Measurements from ENCODE around the gene PSMC4.

Gene PSMC4

DNA sequence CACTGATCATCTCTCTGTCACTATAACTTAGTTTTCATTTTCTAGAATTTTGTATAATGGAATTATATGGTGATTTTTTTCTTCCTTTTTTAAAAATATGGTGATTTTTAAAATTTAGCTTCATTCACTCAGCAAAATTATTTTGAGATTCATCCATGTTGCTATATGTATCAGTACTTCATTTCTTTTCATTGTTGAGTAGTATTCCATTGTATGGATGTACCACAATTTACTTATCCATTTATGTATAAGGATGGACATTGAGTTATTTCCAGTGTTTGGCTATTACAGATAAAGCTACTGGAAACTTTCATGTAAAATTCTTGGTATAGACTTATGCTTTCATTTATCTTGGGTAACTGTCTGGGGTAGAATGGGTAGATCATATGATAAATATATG is 38.7 kb downstream of the PSMC4 start:
- H2AK5ac ChIP-seq (ENCODE audit: low read length, severe bottlenecking) = no peak overlapping the region
- DNase-seq = no peak
- peaks cover 63% of the 10 kb centered on the region for H3K9me3 ChIP-seq (ENCODE audit: control insufficient read depth, low read length)
- H3K14ac ChIP-seq (ENCODE audit: low read length in 2 of 2) = no peak overlapping the region
- no peak overlapping the region for H3K4ac ChIP-seq (ENCODE audit: low read depth in 1 of 2, low read length in 2 of 2)
- no peak overlapping the region for H3K23ac ChIP-seq (ENCODE audit: low read length in 2 of 2)
- no peak overlapping the region for H3K9ac ChIP-seq (ENCODE audit: low read length)
- no peak overlapping the region for H3K4me3 ChIP-seq (ENCODE audit: insufficient read depth in 1 of 2, low read depth in 1 of 2, low read length in 2 of 2)
- H2BK120ac ChIP-seq (ENCODE audit: low read depth, low read length) = no peak overlapping the region
- H3K27me3 ChIP-seq (ENCODE audit: control insufficient read depth in 1 of 2, insufficient read depth in 1 of 2, low read length in 2 of 2) = no peaks in the 10 kb centered on the region
- H3K79me1 ChIP-seq (replicated peaks; ENCODE audit: low read length, poor library complexity, severe bottlenecking) = no peaks in the 10 kb centered on the region
- H3K36me3 ChIP-seq (ENCODE audit: control insufficient read depth in 1 of 2, insufficient read depth in 2 of 2, low read depth in 1 of 2, low read length in 2 of 2) = peaks cover 6 to 74% of the 10 kb centered on the region in 2 experiments
- H4K8ac ChIP-seq (ENCODE audit: low read length) = no peak overlapping the region
- H3K18ac ChIP-seq (ENCODE audit: low read depth in 1 of 2, low read length in 2 of 2) = no peak overlapping the region
- H2AFZ ChIP-seq (ENCODE audit: low read depth, low read length) = no peak overlapping the region
- no peak overlapping the region for H2BK5ac ChIP-seq (ENCODE audit: low read depth, low read length, poor library complexity, severe bottlenecking)
- no peaks in the 10 kb centered on the region for H3K4me1 ChIP-seq (ENCODE audit: control insufficient read depth, insufficient read depth, low read depth, low read length)
- H2BK12ac ChIP-seq (ENCODE audit: low read length in 2 of 2) = no peak overlapping the region
- no peak overlapping the region for H4K91ac ChIP-seq (ENCODE audit: low read length)
- no peak overlapping the region for H2BK15ac ChIP-seq (ENCODE audit: low read depth, poor library complexity, severe bottlenecking)
- H3K4me2 ChIP-seq (ENCODE audit: low read length, poor library complexity, severe bottlenecking) = no peak overlapping the region
- H3K27ac ChIP-seq (ENCODE audit: low read length, poor library complexity, severe bottlenecking) = no peak overlapping the region

DNA sequence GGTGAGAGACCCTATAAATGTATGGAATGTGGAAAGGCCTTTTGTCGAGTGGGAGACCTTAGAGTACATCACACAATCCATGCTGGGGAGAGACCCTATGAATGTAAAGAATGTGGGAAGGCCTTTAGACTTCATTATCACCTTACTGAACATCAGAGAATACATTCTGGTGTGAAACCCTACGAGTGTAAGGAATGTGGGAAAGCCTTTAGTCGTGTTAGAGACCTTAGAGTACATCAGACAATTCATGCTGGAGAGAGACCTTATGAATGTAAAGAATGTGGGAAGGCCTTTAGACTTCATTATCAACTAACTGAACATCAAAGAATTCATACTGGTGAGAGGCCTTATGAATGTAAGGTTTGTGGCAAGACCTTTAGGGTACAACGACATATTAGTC is 43.0 kb downstream of the PSMC4 start:
- H3K27ac ChIP-seq (ENCODE audit: low read length, poor library complexity, severe bottlenecking) = no peak overlapping the region
- no peak overlapping the region for H3K4ac ChIP-seq (ENCODE audit: low read depth in 1 of 2, low read length in 2 of 2)
- H3K9ac ChIP-seq (ENCODE audit: low read length) = no peak overlapping the region
- no peak overlapping the region for H4K8ac ChIP-seq (ENCODE audit: low read length)
- peak overlapping the region in 1 of 2 experiments; percentile 57 for H3K4me3 ChIP-seq (ENCODE audit: insufficient read depth in 1 of 2, low read depth in 1 of 2, low read length in 2 of 2)
- no peaks in the 10 kb centered on the region for H3K79me1 ChIP-seq (replicated peaks; ENCODE audit: low read length, poor library complexity, severe bottlenecking)
- H3K4me2 ChIP-seq (ENCODE audit: low read length, poor library complexity, severe bottlenecking) = no peak overlapping the region
- H3K18ac ChIP-seq (ENCODE audit: low read depth in 1 of 2, low read length in 2 of 2) = no peak overlapping the region
- WGBS = 100% methylated on average over 1 of the region's 4 CpGs
- H3K14ac ChIP-seq (ENCODE audit: low read length in 2 of 2) = no peak overlapping the region
- H3K9me3 ChIP-seq (ENCODE audit: control insufficient read depth, low read length) = peaks cover 90% of the 10 kb centered on the region
- H3K23ac ChIP-seq (ENCODE audit: low read length in 2 of 2) = no peak overlapping the region
- no peak for DNase-seq
- H3K36me3 ChIP-seq (ENCODE audit: control insufficient read depth in 1 of 2, insufficient read depth in 2 of 2, low read depth in 1 of 2, low read length in 2 of 2) = peaks cover 3 to 56% of the 10 kb centered on the region in 2 experiments
- no peak overlapping the region for H2BK15ac ChIP-seq (ENCODE audit: low read depth, poor library complexity, severe bottlenecking)
- H3K27me3 ChIP-seq (ENCODE audit: control insufficient read depth in 1 of 2, insufficient read depth in 1 of 2, low read length in 2 of 2) = no peaks in the 10 kb centered on the region
- no peak overlapping the region for H2AFZ ChIP-seq (ENCODE audit: low read depth, low read length)
- H2BK120ac ChIP-seq (ENCODE audit: low read depth, low read length) = no peak overlapping the region
- no peak overlapping the region for H2AK5ac ChIP-seq (ENCODE audit: low read length, severe bottlenecking)
- H2BK5ac ChIP-seq (ENCODE audit: low read depth, low read length, poor library complexity, severe bottlenecking) = no peak overlapping the region
- no peak overlapping the region for H4K91ac ChIP-seq (ENCODE audit: low read length)
- no peak overlapping the region for H2BK12ac ChIP-seq (ENCODE audit: low read length in 2 of 2)
- no peaks in the 10 kb centered on the region for H3K4me1 ChIP-seq (ENCODE audit: control insufficient read depth, insufficient read depth, low read depth, low read length)

DNA sequence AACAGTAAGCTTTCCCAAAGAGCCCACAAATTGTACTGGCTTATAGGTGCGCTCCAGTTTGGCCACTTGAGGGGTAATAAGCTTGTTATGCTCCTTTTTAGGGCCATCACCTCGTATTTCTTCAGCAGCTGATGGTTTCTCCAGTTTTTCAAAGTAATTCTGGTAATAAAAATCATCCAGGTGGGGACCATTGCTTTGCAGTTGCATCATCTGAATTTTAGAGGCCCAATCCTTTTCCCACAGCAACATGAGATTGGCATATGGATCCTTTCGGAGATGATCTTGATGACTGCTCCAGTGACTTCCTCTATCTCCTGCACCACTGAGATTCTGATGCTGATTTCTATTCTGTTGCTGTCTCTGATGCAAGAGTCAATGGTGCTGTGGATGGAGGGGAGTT is 53.0 kb downstream of the PSMC4 start:
- Histone ChIP-seq H3K18ac (ENCODE audit: low read depth in 1 of 2, low read length in 2 of 2) (no peak overlapping the region), H3K9ac (ENCODE audit: low read length) (no peak overlapping the region), H3K4ac (ENCODE audit: low read depth in 1 of 2, low read length in 2 of 2) (no peak overlapping the region), H3K23ac (ENCODE audit: low read length in 2 of 2) (no peak overlapping the region), H2AFZ (ENCODE audit: low read depth, low read length) (no peak overlapping the region), H3K9me3 (ENCODE audit: control insufficient read depth, low read length) (peaks cover 89% of the 10 kb centered on the region), H2BK12ac (ENCODE audit: low read length in 2 of 2) (no peak overlapping the region), H3K4me3 (ENCODE audit: insufficient read depth in 1 of 2, low read depth in 1 of 2, low read length in 2 of 2) (peak overlapping the region in 1 of 2 experiments; percentile 57), H3K4me1 (ENCODE audit: control insufficient read depth, insufficient read depth, low read depth, low read length) (no peaks in the 10 kb centered on the region), H3K27ac (ENCODE audit: low read length, poor library complexity, severe bottlenecking) (no peak overlapping the region), H4K8ac (ENCODE audit: low read length) (no peak overlapping the region), H3K4me2 (ENCODE audit: low read length, poor library complexity, severe bottlenecking) (no peak overlapping the region), H4K91ac (ENCODE audit: low read length) (no peak overlapping the region), H2BK5ac (ENCODE audit: low read depth, low read length, poor library complexity, severe bottlenecking) (no peak overlapping the region), H3K27me3 (ENCODE audit: control insufficient read depth in 1 of 2, insufficient read depth in 1 of 2, low read length in 2 of 2) (no peaks in the 10 kb centered on the region), H3K14ac (ENCODE audit: low read length in 2 of 2) (no peak overlapping the region), H2BK15ac (ENCODE audit: low read depth, poor library complexity, severe bottlenecking) (no peak overlapping the region), H2BK120ac (ENCODE audit: low read depth, low read length) (no peak overlapping the region), H3K36me3 (ENCODE audit: control insufficient read depth in 1 of 2, insufficient read depth in 2 of 2, low read depth in 1 of 2, low read length in 2 of 2) (peaks cover 0 to 3% of the 10 kb centered on the region in 2 experiments), H3K79me1 (replicated peaks; ENCODE audit: low read length, poor library complexity, severe bottlenecking) (no peaks in the 10 kb centered on the region), H2AK5ac (ENCODE audit: low read length, severe bottlenecking) (no peak overlapping the region)
- WGBS = 65% methylated on average over 3 of the region's 3 CpGs
- DNase-seq = no peak

DNA sequence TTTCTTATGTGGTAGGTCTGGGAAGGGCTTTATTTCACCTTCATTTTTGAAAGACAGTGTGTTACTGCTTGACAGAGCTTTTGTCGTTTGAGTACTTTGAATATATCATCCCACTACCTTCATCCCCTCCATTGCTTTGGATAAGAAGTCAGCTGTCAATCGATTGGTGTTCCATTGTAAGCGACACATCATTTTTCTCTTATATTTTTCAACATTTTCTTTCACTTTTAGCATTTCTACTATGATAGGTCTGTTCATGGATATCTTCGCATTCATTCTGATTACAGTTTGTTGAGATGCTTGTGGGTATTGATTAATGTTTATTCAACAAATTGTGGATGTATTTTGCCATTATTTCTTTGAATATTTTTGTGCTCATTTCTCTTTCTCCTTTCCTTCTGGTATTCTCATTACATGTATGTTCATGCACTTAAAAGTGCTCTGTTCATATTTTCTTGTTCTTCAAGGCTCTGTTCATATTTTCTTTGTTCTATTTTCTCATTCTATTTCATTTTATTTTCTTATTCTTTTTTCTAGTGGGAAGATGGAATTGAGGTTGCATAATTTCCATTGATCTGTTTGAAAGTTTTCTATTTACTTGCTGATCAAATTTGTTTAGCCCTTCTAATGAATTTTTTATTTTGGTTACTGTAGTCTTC is 55.1 kb downstream of the PSMC4 start:
- Histone ChIP-seq H2BK120ac (ENCODE audit: low read depth, low read length) (no peak overlapping the region), H2BK15ac (ENCODE audit: low read depth, poor library complexity, severe bottlenecking) (no peak overlapping the region), H3K27ac (ENCODE audit: low read length, poor library complexity, severe bottlenecking) (no peak overlapping the region), H3K79me1 (replicated peaks; ENCODE audit: low read length, poor library complexity, severe bottlenecking) (no peaks in the 10 kb centered on the region), H4K8ac (ENCODE audit: low read length) (no peak overlapping the region), H3K27me3 (ENCODE audit: control insufficient read depth in 1 of 2, insufficient read depth in 1 of 2, low read length in 2 of 2) (no peaks in the 10 kb centered on the region), H3K9ac (ENCODE audit: low read length) (no peak overlapping the region), H2AFZ (ENCODE audit: low read depth, low read length) (no peak overlapping the region), H3K36me3 (ENCODE audit: control insufficient read depth in 1 of 2, insufficient read depth in 2 of 2, low read depth in 1 of 2, low read length in 2 of 2) (peaks cover 0 to 3% of the 10 kb centered on the region in 2 experiments), H2BK5ac (ENCODE audit: low read depth, low read length, poor library complexity, severe bottlenecking) (no peak overlapping the region), H3K4me2 (ENCODE audit: low read length, poor library complexity, severe bottlenecking) (no peak overlapping the region), H3K14ac (ENCODE audit: low read length in 2 of 2) (no peak overlapping the region), H3K4me3 (ENCODE audit: insufficient read depth in 1 of 2, low read depth in 1 of 2, low read length in 2 of 2) (peak overlapping the region in 1 of 2 experiments; percentile 30), H3K4ac (ENCODE audit: low read depth in 1 of 2, low read length in 2 of 2) (no peak overlapping the region), H4K91ac (ENCODE audit: low read length) (no peak overlapping the region), H3K4me1 (ENCODE audit: control insufficient read depth, insufficient read depth, low read depth, low read length) (no peaks in the 10 kb centered on the region), H2AK5ac (ENCODE audit: low read length, severe bottlenecking) (no peak overlapping the region), H3K9me3 (ENCODE audit: control insufficient read depth, low read length) (peaks cover 89% of the 10 kb centered on the region), H2BK12ac (ENCODE audit: low read length in 2 of 2) (no peak overlapping the region), H3K18ac (ENCODE audit: low read depth in 1 of 2, low read length in 2 of 2) (no peak overlapping the region), H3K23ac (ENCODE audit: low read length in 2 of 2) (no peak overlapping the region)
- WGBS = 93% methylated on average over 2 of the region's 4 CpGs
- no peak for DNase-seq
